Esophagus (tissue), 2 donors: ENCODE data around the gene MINDY2. TPM values are rescaled to one million over a fixed set of nuclear protein-coding genes. Genes with fewer than 3 reads are reported as not detected.

Experiments used
- H3K27ac ChIP-seq, 2 donors: one replicate each; pipeline ENCODE4 v1.5.1; 2013; ENCODE audit warnings: low read depth in 2 of 2, mild to moderate bottlenecking in 2 of 2, inconsistent platforms in 1 of 2, low read length in 1 of 2, moderate library complexity in 1 of 2
- H3K27me3 ChIP-seq, 2 donors: one replicate each; pipeline ENCODE4 v1.6.1; 2013; ENCODE audit warnings: low read length in 2 of 2, control low read depth in 1 of 2, mild to moderate bottlenecking in 1 of 2; ENCODE audit not compliant: insufficient read depth in 2 of 2, control insufficient read depth in 1 of 2
- H3K36me3 ChIP-seq, 2 donors: one replicate each; pipeline ENCODE4 v1.6.1; 2013; ENCODE audit warnings: low read length in 1 of 2; ENCODE audit not compliant: control insufficient read depth in 2 of 2, insufficient read depth in 2 of 2
- H3K4me1 ChIP-seq, 2 donors: one replicate each; pipeline ENCODE4 v1.6.1; 2013; ENCODE audit warnings: low read length in 1 of 2; ENCODE audit not compliant: control insufficient read depth in 2 of 2, insufficient read depth in 2 of 2
- H3K4me3 ChIP-seq, 2 donors: one replicate each; pipeline ENCODE4 v1.5.1; 2013; ENCODE audit warnings: low read length in 2 of 2, mild to moderate bottlenecking in 2 of 2, low read depth in 1 of 2, moderate library complexity in 1 of 2
- H3K9me3 ChIP-seq, 2 donors: one replicate each; pipeline ENCODE4 v1.6.1; 2013; ENCODE audit warnings: mild to moderate bottlenecking in 2 of 2, low read depth in 1 of 2, low read length in 1 of 2, moderate library complexity in 1 of 2; ENCODE audit not compliant: control insufficient read depth in 2 of 2, insufficient read depth in 1 of 2
- WGBS, 2 donors: extraction: QIAGEN DNeasy Blood & Tissue Kit; methylation state at CpG; one replicate each; pipeline ENCODE4 v1.1.7; 2013; 5-methylcytosine and 5-hydroxymethylcytosine counted together
- polyA plus RNA-seq, 2 donors: library from polyadenylated mRNA; stranded (reverse); fragments of 200-250 nt; gene quantifications; one replicate each; pipeline ENCODE4 v1.2.3, GENCODE V29; 2013
- donor health status: healthy with polysubstance abuse.
- donor health status: Bipolar disorder and iron deficiency.

The MINDY2 gene
- 1 to 10 TPM; 3.3 to 5.8 TPM for polyA plus RNA-seq

GRCh38 chr15:58770857-58771620 lies at the start of gene MINDY2:
TSS of gene MINDY2 (plus strand) at chr15:58771302. CDS start at chr15:58771396, 94 bp downstream.
- H3K27me3 ChIP-seq = no peaks in the 10 kb centered on the region
- H3K27ac ChIP-seq = peak within 1 kb of the TSS; percentile 99 to 100
- H3K4me1 ChIP-seq = no peaks in the 10 kb centered on the region
- H3K36me3 ChIP-seq = no peaks in the 10 kb centered on the region
- no peaks in the 10 kb centered on the region for H3K9me3 ChIP-seq
- H3K4me3 ChIP-seq = peak within 1 kb of the TSS; percentile 79 to 97
- WGBS, 2 donors = 0 to 1% methylated on average over 75 of the region's 75 CpGs

GRCh38 chr15:58724466-58724865 lies 46.6 kb upstream of the MINDY2 start:
- no peaks in the 10 kb centered on the region for H3K4me1 ChIP-seq
- H3K27ac ChIP-seq = no peak overlapping the region
- H3K4me3 ChIP-seq = no peak overlapping the region
- WGBS, 2 donors = 49 to 60% methylated on average over 1 of the region's 1 CpG
- no peaks in the 10 kb centered on the region for H3K36me3 ChIP-seq
- H3K27me3 ChIP-seq = no peaks in the 10 kb centered on the region
- no peaks in the 10 kb centered on the region for H3K9me3 ChIP-seq

GRCh38 chr15:58726867-58727266 lies 44.2 kb upstream of the MINDY2 start:
- Histone ChIP-seq H3K4me1 (peaks cover 1 to 2% of the 10 kb centered on the region in 2 donors), H3K27me3 (no peaks in the 10 kb centered on the region), H3K36me3 (no peaks in the 10 kb centered on the region), H3K9me3 (no peaks in the 10 kb centered on the region), H3K4me3 (no peak overlapping the region), H3K27ac (no peak overlapping the region)
- WGBS, 2 donors = 90 to 96% methylated on average over 12 of the region's 12 CpGs

GRCh38 chr15:58731756-58732535 lies 39.2 kb upstream of the MINDY2 start:
- Histone ChIP-seq H3K27me3 (no peaks in the 10 kb centered on the region), H3K27ac (peak overlapping the region; percentile 53 to 77), H3K4me1 (peaks cover 2 to 3% of the 10 kb centered on the region in 2 donors), H3K9me3 (no peaks in the 10 kb centered on the region), H3K4me3 (no peak overlapping the region), H3K36me3 (no peaks in the 10 kb centered on the region)
- WGBS, 2 donors = 74 to 75% methylated on average over 5 of the region's 5 CpGs

- H3K4me1 ChIP-seq = peaks cover 2 to 3% of the 10 kb centered on the region in 2 donors
- H3K27ac ChIP-seq = no peak overlapping the region
- no peak overlapping the region for H3K4me3 ChIP-seq
These were observed 38.3 kb upstream of the MINDY2 start for GRCh38 chr15:58732625-58733363.

GRCh38 chr15:58734859-58735258 lies 36.2 kb upstream of the MINDY2 start:
- 62 to 73% methylated on average over 2 of the region's 2 CpGs for WGBS, 2 donors
- Histone ChIP-seq H3K4me3 (no peak overlapping the region), H3K4me1 (peaks cover 2 to 3% of the 10 kb centered on the region in 2 donors), H3K27me3 (no peaks in the 10 kb centered on the region), H3K36me3 (no peaks in the 10 kb centered on the region), H3K27ac (no peak overlapping the region), H3K9me3 (no peaks in the 10 kb centered on the region)

More at GRCh38 chr15:58732625-58733363, 38.3 kb upstream of the MINDY2 start:
- Histone ChIP-seq H3K36me3 (no peaks in the 10 kb centered on the region), H3K27me3 (no peaks in the 10 kb centered on the region), H3K9me3 (no peaks in the 10 kb centered on the region)
- 91 to 93% methylated on average over 4 of the region's 4 CpGs for WGBS, 2 donors

- no peaks in the 10 kb centered on the region for H3K9me3 ChIP-seq
- no peaks in the 10 kb centered on the region for H3K27me3 ChIP-seq
- H3K36me3 ChIP-seq = no peaks in the 10 kb centered on the region
- H3K4me3 ChIP-seq = no peak overlapping the region
- 58 to 74% methylated on average over 2 of the region's 2 CpGs for WGBS, 2 donors
- peaks cover 2 to 3% of the 10 kb centered on the region in 2 donors for H3K4me1 ChIP-seq
- H3K27ac ChIP-seq = no peak overlapping the region
These were observed 35.0 kb upstream of the MINDY2 start for GRCh38 chr15:58736018-58736643.

- 83 to 85% methylated on average over 3 of the region's 3 CpGs for WGBS, 2 donors
- Histone ChIP-seq H3K4me1 (no peaks in the 10 kb centered on the region), H3K27ac (no peak overlapping the region), H3K27me3 (no peaks in the 10 kb centered on the region), H3K9me3 (no peaks in the 10 kb centered on the region), H3K4me3 (no peak overlapping the region), H3K36me3 (no peaks in the 10 kb centered on the region)
These were observed 33.8 kb upstream of the MINDY2 start for GRCh38 chr15:58737298-58737697.
